GM06990 (cell line): Measurements from ENCODE around the gene XDH.

Experiments used
- DNase-seq: peaks from one replicate; pipeline ENCODE4 v3.0.0-alpha.2; 2011; ENCODE audit not compliant: insufficient read length; ENCODE audit errors: extremely low read depth
- H3K27me3 ChIP-seq: replicated peaks from 2 replicates; pipeline ENCODE4 v1.6.0; 2011; ENCODE audit warnings: low read length; ENCODE audit not compliant: control insufficient read depth, insufficient read depth
- H3K36me3 ChIP-seq: 2 replicates; pipeline ENCODE4 v1.5.1; 2011; ENCODE audit warnings: low read length; ENCODE audit not compliant: control insufficient read depth, insufficient read depth
- H3K4me3 ChIP-seq: replicated peaks from 2 replicates; pipeline ENCODE4 v1.5.1; 2011; ENCODE audit warnings: low read depth, mild to moderate bottlenecking, control low read depth, low read length
- TF ChIP-seq, protein P1 (sequence below): IDR thresholded peaks from 2 replicates; pipeline ENCODE4 v1.5.1; 2011; ENCODE audit warnings: low read length, control low read depth, mild to moderate bottlenecking, inconsistent platforms; ENCODE audit not compliant: insufficient read depth, poor library complexity, severe bottlenecking

Gene XDH

DNA sequence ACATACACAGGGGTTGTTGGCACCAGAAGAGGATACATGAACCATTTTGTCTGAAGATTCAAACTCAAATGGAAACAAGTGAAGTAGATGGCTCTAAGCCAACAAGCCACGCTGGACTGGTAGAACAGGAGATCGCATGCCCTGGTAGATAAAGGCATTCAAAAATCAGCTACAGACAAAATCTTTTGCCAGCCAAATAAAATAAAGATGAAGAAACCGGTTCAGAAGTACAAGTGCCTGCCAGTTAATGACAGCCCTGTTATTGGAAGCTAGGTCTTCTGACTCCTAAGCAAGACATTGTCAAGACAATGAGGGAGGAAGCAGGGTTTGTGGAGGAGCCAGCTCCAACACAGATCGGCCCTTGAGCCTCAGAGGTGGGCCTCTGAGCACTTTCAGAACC lies 128.3 kb downstream of the XDH start:
- no peaks in the 10 kb centered on the region; the same call in 1 of the 2 replicates for H3K27me3 ChIP-seq
- no peaks in the 10 kb centered on the region for H3K36me3 ChIP-seq
- no peak for DNase-seq
- H3K4me3 ChIP-seq = no peak overlapping the region
- TF ChIP-seq, protein P1, sequence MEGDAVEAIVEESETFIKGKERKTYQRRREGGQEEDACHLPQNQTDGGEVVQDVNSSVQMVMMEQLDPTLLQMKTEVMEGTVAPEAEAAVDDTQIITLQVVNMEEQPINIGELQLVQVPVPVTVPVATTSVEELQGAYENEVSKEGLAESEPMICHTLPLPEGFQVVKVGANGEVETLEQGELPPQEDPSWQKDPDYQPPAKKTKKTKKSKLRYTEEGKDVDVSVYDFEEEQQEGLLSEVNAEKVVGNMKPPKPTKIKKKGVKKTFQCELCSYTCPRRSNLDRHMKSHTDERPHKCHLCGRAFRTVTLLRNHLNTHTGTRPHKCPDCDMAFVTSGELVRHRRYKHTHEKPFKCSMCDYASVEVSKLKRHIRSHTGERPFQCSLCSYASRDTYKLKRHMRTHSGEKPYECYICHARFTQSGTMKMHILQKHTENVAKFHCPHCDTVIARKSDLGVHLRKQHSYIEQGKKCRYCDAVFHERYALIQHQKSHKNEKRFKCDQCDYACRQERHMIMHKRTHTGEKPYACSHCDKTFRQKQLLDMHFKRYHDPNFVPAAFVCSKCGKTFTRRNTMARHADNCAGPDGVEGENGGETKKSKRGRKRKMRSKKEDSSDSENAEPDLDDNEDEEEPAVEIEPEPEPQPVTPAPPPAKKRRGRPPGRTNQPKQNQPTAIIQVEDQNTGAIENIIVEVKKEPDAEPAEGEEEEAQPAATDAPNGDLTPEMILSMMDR = no peak
